ENCODE measurements around the gene TFF1.

Gene TFF1

GRCh38 chr21:42378418-42378817 lies 12.1 kb upstream of the TFF1 start:
- Histone ChIP-seq H3K56ac (ENCODE audit: low read length) (no peak overlapping the region), H2BK120ac (ENCODE audit: low read depth, low read length) (no peak overlapping the region), H3K18ac (ENCODE audit: low read length) (no peak overlapping the region), H3K9ac (ENCODE audit: low read length) (no peak overlapping the region), H3K27ac (ENCODE audit: low read depth, low read length) (no peak overlapping the region), H3K4me2 (ENCODE audit: low read length) (no peak overlapping the region), H3K23ac (ENCODE audit: low read length) (no peak overlapping the region), H3K36me3 (ENCODE audit: control insufficient read depth, insufficient read depth, low read length) (no peaks in the 10 kb centered on the region), H2BK15ac (replicated peaks; ENCODE audit: low read depth) (no peak overlapping the region), H3K4me3 (ENCODE audit: low read length) (no peak overlapping the region), H2AK5ac (ENCODE audit: low read length) (no peak overlapping the region), H3K4me1 (ENCODE audit: control insufficient read depth, low read depth, low read length) (no peaks in the 10 kb centered on the region), H4K5ac (ENCODE audit: low read length) (no peak overlapping the region), H2BK5ac (ENCODE audit: low read length) (no peak overlapping the region), H3K4ac (ENCODE audit: low read depth, low read length) (no peak overlapping the region), H3K79me1 (ENCODE audit: low read length) (no peaks in the 10 kb centered on the region), H4K8ac (ENCODE audit: low read depth, low read length) (no peak overlapping the region), H3K27me3 (ENCODE audit: insufficient read depth, low read length, poor library complexity) (no peaks in the 10 kb centered on the region), H3K79me2 (ENCODE audit: control insufficient read depth, insufficient read depth, low read length) (no peaks in the 10 kb centered on the region)
- no peak for DNase-seq
- no CpG with 5 or more reads among the region's 8 CpGs for WGBS (ENCODE audit: extremely low coverage, insufficient coverage, low lambda C conversion rate)

DNA sequence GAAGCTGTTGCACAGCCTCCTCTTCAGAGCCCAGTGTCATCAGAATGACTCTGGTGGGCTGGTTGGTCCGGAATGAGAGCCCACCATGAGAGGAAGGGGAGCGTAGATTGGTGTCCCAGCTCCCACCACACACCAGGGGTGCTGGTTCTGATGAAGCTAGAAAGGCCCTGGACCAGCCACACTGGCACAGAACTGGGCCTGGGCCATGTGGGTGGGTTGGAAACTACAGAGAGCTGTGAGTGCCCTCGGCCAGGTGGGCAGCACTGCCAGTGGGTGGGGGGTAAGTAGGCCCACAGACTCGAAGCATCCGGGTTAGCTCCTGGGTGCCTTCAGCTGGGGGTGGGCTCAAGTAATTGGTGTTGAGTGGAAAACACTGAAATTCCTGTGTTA lies 11.6 kb upstream of the TFF1 start:
- Histone ChIP-seq H3K79me2 (ENCODE audit: control insufficient read depth, insufficient read depth, low read length) (no peaks in the 10 kb centered on the region), H2AK5ac (ENCODE audit: low read length) (no peak overlapping the region), H4K8ac (ENCODE audit: low read depth, low read length) (no peak overlapping the region), H3K4me1 (ENCODE audit: control insufficient read depth, low read depth, low read length) (no peaks in the 10 kb centered on the region), H2BK5ac (ENCODE audit: low read length) (no peak overlapping the region), H3K4me3 (ENCODE audit: low read length) (no peak overlapping the region), H3K27ac (ENCODE audit: low read depth, low read length) (no peak overlapping the region), H3K18ac (ENCODE audit: low read length) (no peak overlapping the region), H3K23ac (ENCODE audit: low read length) (no peak overlapping the region), H3K9ac (ENCODE audit: low read length) (no peak overlapping the region), H3K79me1 (ENCODE audit: low read length) (no peaks in the 10 kb centered on the region), H2BK15ac (replicated peaks; ENCODE audit: low read depth) (no peak overlapping the region), H3K4me2 (ENCODE audit: low read length) (no peak overlapping the region), H3K4ac (ENCODE audit: low read depth, low read length) (no peak overlapping the region), H2BK120ac (ENCODE audit: low read depth, low read length) (no peak overlapping the region), H3K27me3 (ENCODE audit: insufficient read depth, low read length, poor library complexity) (no peaks in the 10 kb centered on the region), H4K5ac (ENCODE audit: low read length) (no peak overlapping the region), H3K56ac (ENCODE audit: low read length) (no peak overlapping the region), H3K36me3 (ENCODE audit: control insufficient read depth, insufficient read depth, low read length) (no peaks in the 10 kb centered on the region)
- no peak for DNase-seq
- WGBS (ENCODE audit: extremely low coverage, insufficient coverage, low lambda C conversion rate) = no CpG with 5 or more reads among the region's 5 CpGs

GRCh38 chr21:42377211-42377950 lies 11.0 kb upstream of the TFF1 start:
- WGBS (ENCODE audit: extremely low coverage, insufficient coverage, low lambda C conversion rate) = no CpG with 5 or more reads among the region's 24 CpGs
- no peak overlapping the region for H3K56ac ChIP-seq (ENCODE audit: low read length)
- no peaks in the 10 kb centered on the region for H3K27me3 ChIP-seq (ENCODE audit: insufficient read depth, low read length, poor library complexity)
- H2BK15ac ChIP-seq (replicated peaks; ENCODE audit: low read depth) = no peak overlapping the region
- H3K4me1 ChIP-seq (ENCODE audit: control insufficient read depth, low read depth, low read length) = no peaks in the 10 kb centered on the region
- no peak overlapping the region for H3K23ac ChIP-seq (ENCODE audit: low read length)
- no peak overlapping the region for H4K8ac ChIP-seq (ENCODE audit: low read depth, low read length)
- no peak overlapping the region for H4K5ac ChIP-seq (ENCODE audit: low read length)
- H3K79me1 ChIP-seq (ENCODE audit: low read length) = no peaks in the 10 kb centered on the region
- H3K36me3 ChIP-seq (ENCODE audit: control insufficient read depth, insufficient read depth, low read length) = no peaks in the 10 kb centered on the region
- no peak overlapping the region for H2AK5ac ChIP-seq (ENCODE audit: low read length)
- no peak overlapping the region for H3K9ac ChIP-seq (ENCODE audit: low read length)
- no peak overlapping the region for H3K4me2 ChIP-seq (ENCODE audit: low read length)
- H3K4ac ChIP-seq (ENCODE audit: low read depth, low read length) = no peak overlapping the region
- no peak for DNase-seq
- no peaks in the 10 kb centered on the region for H3K79me2 ChIP-seq (ENCODE audit: control insufficient read depth, insufficient read depth, low read length)
- no peak overlapping the region for H3K27ac ChIP-seq (ENCODE audit: low read depth, low read length)
- no peak overlapping the region for H2BK5ac ChIP-seq (ENCODE audit: low read length)
- no peak overlapping the region for H2BK120ac ChIP-seq (ENCODE audit: low read depth, low read length)
- H3K18ac ChIP-seq (ENCODE audit: low read length) = no peak overlapping the region
- no peak overlapping the region for H3K4me3 ChIP-seq (ENCODE audit: low read length)

DNA sequence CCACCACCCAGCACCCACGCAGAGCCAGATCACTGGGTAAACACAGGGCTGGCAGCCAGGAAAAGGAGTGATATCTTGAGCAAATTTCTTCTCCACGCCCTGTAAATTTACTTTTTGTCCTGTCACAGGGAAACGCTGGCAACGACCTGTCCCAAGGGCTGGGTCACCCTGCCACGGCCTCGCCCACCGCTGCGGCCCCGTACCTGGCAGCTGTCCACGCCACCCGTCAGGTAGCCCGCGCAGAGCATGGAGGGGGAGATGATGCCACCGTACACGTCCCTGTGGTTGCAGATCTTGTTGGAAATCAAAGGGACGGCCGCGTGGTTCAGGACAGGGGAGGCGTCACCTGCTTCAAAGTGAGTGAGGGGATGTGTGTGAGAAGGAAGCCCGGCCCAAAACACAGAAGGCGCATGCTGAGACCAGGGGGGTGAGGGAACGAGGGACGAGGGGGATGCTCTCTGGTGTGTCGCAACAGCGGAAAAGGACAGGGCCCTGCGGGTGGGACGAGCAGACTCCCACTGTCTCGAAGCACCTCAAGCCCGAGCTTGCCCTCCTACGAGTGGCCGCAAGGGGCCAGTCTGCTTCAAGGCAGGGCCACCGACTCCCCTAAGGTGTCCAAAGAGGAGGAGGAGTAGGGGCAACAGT lies 10.1 kb upstream of the TFF1 start:
- Histone ChIP-seq H3K27ac (ENCODE audit: low read depth, low read length) (no peak overlapping the region), H3K9ac (ENCODE audit: low read length) (no peak overlapping the region), H3K27me3 (ENCODE audit: insufficient read depth, low read length, poor library complexity) (no peaks in the 10 kb centered on the region), H3K18ac (ENCODE audit: low read length) (no peak overlapping the region), H3K4me3 (ENCODE audit: low read length) (no peak overlapping the region), H2AK5ac (ENCODE audit: low read length) (no peak overlapping the region), H2BK120ac (ENCODE audit: low read depth, low read length) (no peak overlapping the region), H2BK5ac (ENCODE audit: low read length) (no peak overlapping the region), H3K4me2 (ENCODE audit: low read length) (no peak overlapping the region), H4K8ac (ENCODE audit: low read depth, low read length) (no peak overlapping the region), H3K79me1 (ENCODE audit: low read length) (no peaks in the 10 kb centered on the region), H3K79me2 (ENCODE audit: control insufficient read depth, insufficient read depth, low read length) (no peaks in the 10 kb centered on the region), H4K5ac (ENCODE audit: low read length) (no peak overlapping the region), H3K36me3 (ENCODE audit: control insufficient read depth, insufficient read depth, low read length) (no peaks in the 10 kb centered on the region), H3K4me1 (ENCODE audit: control insufficient read depth, low read depth, low read length) (no peaks in the 10 kb centered on the region), H3K23ac (ENCODE audit: low read length) (no peak overlapping the region), H3K4ac (ENCODE audit: low read depth, low read length) (no peak overlapping the region), H2BK15ac (replicated peaks; ENCODE audit: low read depth) (no peak overlapping the region), H3K56ac (ENCODE audit: low read length) (no peak overlapping the region)
- DNase-seq = no peak
- no CpG with 5 or more reads among the region's 32 CpGs for WGBS (ENCODE audit: extremely low coverage, insufficient coverage, low lambda C conversion rate)

GRCh38 chr21:42375966-42376337 lies 9.6 kb upstream of the TFF1 start:
- H2BK120ac ChIP-seq (ENCODE audit: low read depth, low read length) = no peak overlapping the region
- no peak overlapping the region for H4K8ac ChIP-seq (ENCODE audit: low read depth, low read length)
- no peak overlapping the region for H3K4ac ChIP-seq (ENCODE audit: low read depth, low read length)
- no peaks in the 10 kb centered on the region for H3K27me3 ChIP-seq (ENCODE audit: insufficient read depth, low read length, poor library complexity)
- WGBS (ENCODE audit: extremely low coverage, insufficient coverage, low lambda C conversion rate) = no CpG with 5 or more reads among the region's 3 CpGs
- H3K79me2 ChIP-seq (ENCODE audit: control insufficient read depth, insufficient read depth, low read length) = no peaks in the 10 kb centered on the region
- H3K23ac ChIP-seq (ENCODE audit: low read length) = no peak overlapping the region
- H3K4me1 ChIP-seq (ENCODE audit: control insufficient read depth, low read depth, low read length) = no peaks in the 10 kb centered on the region
- no peak overlapping the region for H3K9ac ChIP-seq (ENCODE audit: low read length)
- H3K56ac ChIP-seq (ENCODE audit: low read length) = no peak overlapping the region
- no peak overlapping the region for H2AK5ac ChIP-seq (ENCODE audit: low read length)
- H2BK15ac ChIP-seq (replicated peaks; ENCODE audit: low read depth) = no peak overlapping the region
- H3K4me2 ChIP-seq (ENCODE audit: low read length) = no peak overlapping the region
- H3K79me1 ChIP-seq (ENCODE audit: low read length) = no peaks in the 10 kb centered on the region
- no peaks in the 10 kb centered on the region for H3K36me3 ChIP-seq (ENCODE audit: control insufficient read depth, insufficient read depth, low read length)
- H4K5ac ChIP-seq (ENCODE audit: low read length) = no peak overlapping the region
- no peak overlapping the region for H2BK5ac ChIP-seq (ENCODE audit: low read length)
- H3K4me3 ChIP-seq (ENCODE audit: low read length) = no peak overlapping the region
- H3K27ac ChIP-seq (ENCODE audit: low read depth, low read length) = no peak overlapping the region
- DNase-seq = no peak
- H3K18ac ChIP-seq (ENCODE audit: low read length) = no peak overlapping the region

- no peak overlapping the region for H3K27ac ChIP-seq (ENCODE audit: low read depth, low read length)
- no peak overlapping the region for H3K56ac ChIP-seq (ENCODE audit: low read length)
- H3K4ac ChIP-seq (ENCODE audit: low read depth, low read length) = no peak overlapping the region
- H2BK120ac ChIP-seq (ENCODE audit: low read depth, low read length) = no peak overlapping the region
- no peak overlapping the region for H4K5ac ChIP-seq (ENCODE audit: low read length)
- H4K8ac ChIP-seq (ENCODE audit: low read depth, low read length) = no peak overlapping the region
- H2AK5ac ChIP-seq (ENCODE audit: low read length) = no peak overlapping the region
- no peak overlapping the region for H2BK5ac ChIP-seq (ENCODE audit: low read length)
- no peak overlapping the region for H3K9ac ChIP-seq (ENCODE audit: low read length)
- no peaks in the 10 kb centered on the region for H3K36me3 ChIP-seq (ENCODE audit: control insufficient read depth, insufficient read depth, low read length)
- WGBS (ENCODE audit: extremely low coverage, insufficient coverage, low lambda C conversion rate) = no CpG with 5 or more reads among the region's 11 CpGs
- no peaks in the 10 kb centered on the region for H3K79me1 ChIP-seq (ENCODE audit: low read length)
- H3K23ac ChIP-seq (ENCODE audit: low read length) = no peak overlapping the region
- no peak for DNase-seq
- H3K27me3 ChIP-seq (ENCODE audit: insufficient read depth, low read length, poor library complexity) = no peaks in the 10 kb centered on the region
- H3K4me1 ChIP-seq (ENCODE audit: control insufficient read depth, low read depth, low read length) = no peaks in the 10 kb centered on the region
- H3K4me2 ChIP-seq (ENCODE audit: low read length) = no peak overlapping the region
- H3K4me3 ChIP-seq (ENCODE audit: low read length) = no peak overlapping the region
- H3K79me2 ChIP-seq (ENCODE audit: control insufficient read depth, insufficient read depth, low read length) = no peaks in the 10 kb centered on the region
- no peak overlapping the region for H2BK15ac ChIP-seq (replicated peaks; ENCODE audit: low read depth)
- H3K18ac ChIP-seq (ENCODE audit: low read length) = no peak overlapping the region
Observed at GRCh38 chr21:42375506-42375905, 9.2 kb upstream of the TFF1 start.

Data from mesendoderm (in vitro differentiated cells).